WTC11 (cell line): ENCODE measurements around the gene VEZF1. TPM values are rescaled to one million over a fixed set of nuclear protein-coding genes. Genes with fewer than 3 reads are reported as not detected.

Experiments
- CREB1 ChIP-seq: sonication (generic); formaldehyde crosslinking; IDR thresholded peaks from 2 replicates; pipeline ENCODE4 v1.8.0; 2023; ENCODE audit warnings: mild to moderate bottlenecking, missing genetic modification reagents
- CREM ChIP-seq: sonication (generic); formaldehyde crosslinking; IDR thresholded peaks from 2 replicates; pipeline ENCODE4 v1.8.1; 2022; ENCODE audit warnings: mild to moderate bottlenecking, missing genetic modification reagents, moderate library complexity
- ELF4 ChIP-seq: sonication (generic); formaldehyde crosslinking; IDR thresholded peaks from 2 replicates; pipeline ENCODE4 v1.8.1; 2022; ENCODE audit warnings: low read depth, mild to moderate bottlenecking, moderate library complexity, missing genetic modification reagents
- EMX1 ChIP-seq: fragments of 250-450 bp; sonication (Bioruptor Pico); IDR thresholded peaks from 2 replicates; pipeline ENCODE4 v1.8.0; 2021; ENCODE audit warnings: mild to moderate bottlenecking
- ERG ChIP-seq: fragments of 250-450 bp; sonication (Bioruptor Pico); IDR thresholded peaks from 2 replicates; pipeline ENCODE4 v1.8.0; 2021; ENCODE audit warnings: mild to moderate bottlenecking
- ESRRA ChIP-seq: sonication (generic); formaldehyde crosslinking; IDR thresholded peaks from 2 replicates; pipeline ENCODE4 v1.8.1; 2022; ENCODE audit warnings: mild to moderate bottlenecking, missing genetic modification reagents, borderline replicate concordance
- ETV6 ChIP-seq: sonication (generic); formaldehyde crosslinking; IDR thresholded peaks from 2 replicates; pipeline ENCODE4 v1.8.1; 2022; ENCODE audit warnings: mild to moderate bottlenecking, missing genetic modification reagents
- MAX ChIP-seq: sonication (generic); formaldehyde crosslinking; IDR thresholded peaks from 2 replicates; pipeline ENCODE4 v1.8.0; 2022; ENCODE audit warnings: mild to moderate bottlenecking, missing genetic modification reagents
- MXD4 ChIP-seq: fragments of 250-450 bp; sonication (Bioruptor Pico); IDR thresholded peaks from 2 replicates; pipeline ENCODE4 v1.8.0; 2021; ENCODE audit warnings: mild to moderate bottlenecking, moderate library complexity, borderline replicate concordance
- NFATC4 ChIP-seq: fragments of 250-450 bp; sonication (Bioruptor Pico); IDR thresholded peaks from 2 replicates; pipeline ENCODE4 v1.9.0; 2021; ENCODE audit warnings: mild to moderate bottlenecking
- NR3C1 ChIP-seq: sonication (generic); formaldehyde crosslinking; conservative IDR thresholded peaks from 2 replicates; pipeline ENCODE4 v1.8.1; 2023; ENCODE audit warnings: low read depth, mild to moderate bottlenecking, missing genetic modification reagents
- PRRX2 ChIP-seq: fragments of 250-450 bp; sonication (Bioruptor Pico); IDR thresholded peaks from 2 replicates; pipeline ENCODE4 v1.8.0; 2021; ENCODE audit warnings: mild to moderate bottlenecking
- SP1 ChIP-seq: sonication (generic); formaldehyde crosslinking; conservative IDR thresholded peaks from 2 replicates; pipeline ENCODE4 v1.8.1; 2022; ENCODE audit warnings: missing genetic modification reagents
- STAT6 ChIP-seq: sonication (generic); formaldehyde crosslinking; conservative IDR thresholded peaks from 2 replicates; pipeline ENCODE4 v1.8.1; 2023; ENCODE audit warnings: mild to moderate bottlenecking, low read depth, missing genetic modification reagents, moderate library complexity
- TEAD4 ChIP-seq: sonication (generic); formaldehyde crosslinking; IDR thresholded peaks from 2 replicates; pipeline ENCODE4 v1.8.0; 2022; ENCODE audit warnings: mild to moderate bottlenecking, missing genetic modification reagents
- ZNF219 ChIP-seq: sonication (generic); formaldehyde crosslinking; IDR thresholded peaks from 2 replicates; pipeline ENCODE4 v1.8.0; 2023; ENCODE audit warnings: missing genetic modification reagents, mild to moderate bottlenecking, borderline replicate concordance
- ZNF416 ChIP-seq: fragments of 250-450 bp; sonication (Bioruptor Pico); IDR thresholded peaks from 2 replicates; pipeline ENCODE4 v1.9.0; 2021; ENCODE audit warnings: mild to moderate bottlenecking, inconsistent platforms
- ZNF512 ChIP-seq: sonication (generic); formaldehyde crosslinking; IDR thresholded peaks from 2 replicates; pipeline ENCODE4 v1.8.1; 2022; ENCODE audit warnings: missing genetic modification reagents, borderline replicate concordance
- total RNA-seq: library from RNA; stranded (reverse); gene quantifications from 3 replicates; pipeline ENCODE4 v1.2.3, GENCODE V29; 2021
- TF ChIP-seq, protein P1 (sequence below): sonication (generic); formaldehyde crosslinking; IDR thresholded peaks from 2 replicates; pipeline ENCODE4 v1.8.0; 2023; ENCODE audit warnings: missing genetic modification reagents, mild to moderate bottlenecking, borderline replicate concordance
- TF ChIP-seq, protein P2 (sequence below): sonication (generic); formaldehyde crosslinking; IDR thresholded peaks from 2 replicates; pipeline ENCODE4 v1.8.0; 2023; ENCODE audit warnings: mild to moderate bottlenecking, missing genetic modification reagents

VEZF1 gene
- total RNA-seq, 1 experiment from 2014 or later = 43.3 TPM

- TF ChIP-seq EMX1 (CRISPR knock-in tag) (peak; percentile 97), ZNF219 (CRISPR knock-in tag) (peak; percentile 56; the same call in 1 of the 2 replicates), NR3C1 (0 out of 2 replicates have a peak, but pooled peaks have one; percentile 27), NFATC4 (CRISPR knock-in tag) (peak; percentile 96), ZNF416 (CRISPR knock-in tag) (peak; percentile 99), ELF4 (no peak), ZNF512 (CRISPR knock-in tag) (no peak), TEAD4 (CRISPR knock-in tag) (0 out of 2 replicates have a peak, but pooled peaks have one; percentile 38), STAT6 (no peak), ETV6 (CRISPR knock-in tag) (no peak), ESRRA (CRISPR knock-in tag) (peak; percentile 41; the same call in 1 of the 2 replicates), SP1 (no peak), CREB1 (CRISPR knock-in tag) (peak; percentile 23; the same call in 1 of the 2 replicates), MAX (CRISPR knock-in tag) (0 out of 2 replicates have a peak, but pooled peaks have one; percentile 25), MXD4 (CRISPR knock-in tag) (no peak), ERG (CRISPR knock-in tag) (peak; percentile 98), CREM (CRISPR knock-in tag) (no peak), PRRX2 (CRISPR knock-in tag) (peak; percentile 95)
- TF ChIP-seq, protein P1, sequence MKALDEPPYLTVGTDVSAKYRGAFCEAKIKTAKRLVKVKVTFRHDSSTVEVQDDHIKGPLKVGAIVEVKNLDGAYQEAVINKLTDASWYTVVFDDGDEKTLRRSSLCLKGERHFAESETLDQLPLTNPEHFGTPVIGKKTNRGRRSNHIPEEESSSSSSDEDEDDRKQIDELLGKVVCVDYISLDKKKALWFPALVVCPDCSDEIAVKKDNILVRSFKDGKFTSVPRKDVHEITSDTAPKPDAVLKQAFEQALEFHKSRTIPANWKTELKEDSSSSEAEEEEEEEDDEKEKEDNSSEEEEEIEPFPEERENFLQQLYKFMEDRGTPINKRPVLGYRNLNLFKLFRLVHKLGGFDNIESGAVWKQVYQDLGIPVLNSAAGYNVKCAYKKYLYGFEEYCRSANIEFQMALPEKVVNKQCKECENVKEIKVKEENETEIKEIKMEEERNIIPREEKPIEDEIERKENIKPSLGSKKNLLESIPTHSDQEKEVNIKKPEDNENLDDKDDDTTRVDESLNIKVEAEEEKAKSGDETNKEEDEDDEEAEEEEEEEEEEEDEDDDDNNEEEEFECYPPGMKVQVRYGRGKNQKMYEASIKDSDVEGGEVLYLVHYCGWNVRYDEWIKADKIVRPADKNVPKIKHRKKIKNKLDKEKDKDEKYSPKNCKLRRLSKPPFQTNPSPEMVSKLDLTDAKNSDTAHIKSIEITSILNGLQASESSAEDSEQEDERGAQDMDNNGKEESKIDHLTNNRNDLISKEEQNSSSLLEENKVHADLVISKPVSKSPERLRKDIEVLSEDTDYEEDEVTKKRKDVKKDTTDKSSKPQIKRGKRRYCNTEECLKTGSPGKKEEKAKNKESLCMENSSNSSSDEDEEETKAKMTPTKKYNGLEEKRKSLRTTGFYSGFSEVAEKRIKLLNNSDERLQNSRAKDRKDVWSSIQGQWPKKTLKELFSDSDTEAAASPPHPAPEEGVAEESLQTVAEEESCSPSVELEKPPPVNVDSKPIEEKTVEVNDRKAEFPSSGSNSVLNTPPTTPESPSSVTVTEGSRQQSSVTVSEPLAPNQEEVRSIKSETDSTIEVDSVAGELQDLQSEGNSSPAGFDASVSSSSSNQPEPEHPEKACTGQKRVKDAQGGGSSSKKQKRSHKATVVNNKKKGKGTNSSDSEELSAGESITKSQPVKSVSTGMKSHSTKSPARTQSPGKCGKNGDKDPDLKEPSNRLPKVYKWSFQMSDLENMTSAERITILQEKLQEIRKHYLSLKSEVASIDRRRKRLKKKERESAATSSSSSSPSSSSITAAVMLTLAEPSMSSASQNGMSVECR = 0 out of 2 replicates have a peak, but pooled peaks have one; percentile 59
- TF ChIP-seq, protein P2, sequence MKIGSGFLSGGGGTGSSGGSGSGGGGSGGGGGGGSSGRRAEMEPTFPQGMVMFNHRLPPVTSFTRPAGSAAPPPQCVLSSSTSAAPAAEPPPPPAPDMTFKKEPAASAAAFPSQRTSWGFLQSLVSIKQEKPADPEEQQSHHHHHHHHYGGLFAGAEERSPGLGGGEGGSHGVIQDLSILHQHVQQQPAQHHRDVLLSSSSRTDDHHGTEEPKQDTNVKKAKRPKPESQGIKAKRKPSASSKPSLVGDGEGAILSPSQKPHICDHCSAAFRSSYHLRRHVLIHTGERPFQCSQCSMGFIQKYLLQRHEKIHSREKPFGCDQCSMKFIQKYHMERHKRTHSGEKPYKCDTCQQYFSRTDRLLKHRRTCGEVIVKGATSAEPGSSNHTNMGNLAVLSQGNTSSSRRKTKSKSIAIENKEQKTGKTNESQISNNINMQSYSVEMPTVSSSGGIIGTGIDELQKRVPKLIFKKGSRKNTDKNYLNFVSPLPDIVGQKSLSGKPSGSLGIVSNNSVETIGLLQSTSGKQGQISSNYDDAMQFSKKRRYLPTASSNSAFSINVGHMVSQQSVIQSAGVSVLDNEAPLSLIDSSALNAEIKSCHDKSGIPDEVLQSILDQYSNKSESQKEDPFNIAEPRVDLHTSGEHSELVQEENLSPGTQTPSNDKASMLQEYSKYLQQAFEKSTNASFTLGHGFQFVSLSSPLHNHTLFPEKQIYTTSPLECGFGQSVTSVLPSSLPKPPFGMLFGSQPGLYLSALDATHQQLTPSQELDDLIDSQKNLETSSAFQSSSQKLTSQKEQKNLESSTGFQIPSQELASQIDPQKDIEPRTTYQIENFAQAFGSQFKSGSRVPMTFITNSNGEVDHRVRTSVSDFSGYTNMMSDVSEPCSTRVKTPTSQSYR (CRISPR knock-in tag) = peak; percentile 52; the same call in 1 of the 2 replicates
Observed at GRCh38 chr17:57988301-57989250, 522 bp upstream of the VEZF1 start (continued).
